ENCODE data around the gene ARHGEF7. TPM values are rescaled to one million over a fixed set of nuclear protein-coding genes. Genes with fewer than 3 reads are reported as not detected.

Gene ARHGEF7
- total RNA-seq, 1 donor from 2014 or later: 270 TPM

DNA sequence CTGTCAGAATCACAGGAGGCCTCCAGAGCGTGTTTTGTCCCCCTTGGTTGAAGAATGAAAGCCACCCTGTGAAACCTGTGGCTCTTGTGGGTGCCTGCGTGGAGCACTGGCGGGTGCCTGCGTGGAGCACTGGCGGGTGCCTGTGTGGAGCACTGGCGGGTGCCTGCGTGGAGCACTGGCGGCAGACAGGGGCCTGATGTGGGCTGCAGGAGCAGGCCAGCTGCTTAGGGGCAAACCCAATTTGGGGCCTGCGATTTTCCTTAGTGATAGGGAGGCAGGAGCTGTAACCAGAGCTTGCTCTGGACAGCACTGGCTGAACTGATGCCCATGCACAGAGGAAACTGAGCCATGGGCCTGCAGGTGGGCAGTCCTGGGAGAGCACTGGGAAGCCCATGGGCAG, 24.3 kb downstream of the ARHGEF7 start:
- Mint-ChIP-seq H3K4me3 (ENCODE audit: unreplicated experiment) (no peak overlapping the region), H3K27ac (ENCODE audit: unreplicated experiment) (no peak overlapping the region), H3K4me1 (ENCODE audit: unreplicated experiment) (peaks cover 9% of the 10 kb centered on the region), H3K9me3 (ENCODE audit: unreplicated experiment) (no peaks in the 10 kb centered on the region), H3K36me3 (ENCODE audit: low read depth, unreplicated experiment) (no peaks in the 10 kb centered on the region), H3K27me3 (ENCODE audit: unreplicated experiment) (peaks cover 4% of the 10 kb centered on the region)
- TF ChIP-seq, protein P1, sequence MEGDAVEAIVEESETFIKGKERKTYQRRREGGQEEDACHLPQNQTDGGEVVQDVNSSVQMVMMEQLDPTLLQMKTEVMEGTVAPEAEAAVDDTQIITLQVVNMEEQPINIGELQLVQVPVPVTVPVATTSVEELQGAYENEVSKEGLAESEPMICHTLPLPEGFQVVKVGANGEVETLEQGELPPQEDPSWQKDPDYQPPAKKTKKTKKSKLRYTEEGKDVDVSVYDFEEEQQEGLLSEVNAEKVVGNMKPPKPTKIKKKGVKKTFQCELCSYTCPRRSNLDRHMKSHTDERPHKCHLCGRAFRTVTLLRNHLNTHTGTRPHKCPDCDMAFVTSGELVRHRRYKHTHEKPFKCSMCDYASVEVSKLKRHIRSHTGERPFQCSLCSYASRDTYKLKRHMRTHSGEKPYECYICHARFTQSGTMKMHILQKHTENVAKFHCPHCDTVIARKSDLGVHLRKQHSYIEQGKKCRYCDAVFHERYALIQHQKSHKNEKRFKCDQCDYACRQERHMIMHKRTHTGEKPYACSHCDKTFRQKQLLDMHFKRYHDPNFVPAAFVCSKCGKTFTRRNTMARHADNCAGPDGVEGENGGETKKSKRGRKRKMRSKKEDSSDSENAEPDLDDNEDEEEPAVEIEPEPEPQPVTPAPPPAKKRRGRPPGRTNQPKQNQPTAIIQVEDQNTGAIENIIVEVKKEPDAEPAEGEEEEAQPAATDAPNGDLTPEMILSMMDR (IDR thresholded peaks at IDR 0.05; ENCODE audit: unreplicated experiment): no peak
- no peak for DNase-seq (ENCODE audit: low spot score)

- Mint-ChIP-seq H3K4me1 (ENCODE audit: unreplicated experiment) (peaks cover 9% of the 10 kb centered on the region), H3K4me3 (ENCODE audit: unreplicated experiment) (no peak overlapping the region), H3K27ac (ENCODE audit: unreplicated experiment) (no peak overlapping the region), H3K27me3 (ENCODE audit: unreplicated experiment) (peaks cover 4% of the 10 kb centered on the region), H3K9me3 (ENCODE audit: unreplicated experiment) (no peaks in the 10 kb centered on the region), H3K36me3 (ENCODE audit: low read depth, unreplicated experiment) (no peaks in the 10 kb centered on the region)
- TF ChIP-seq, protein P1 (IDR thresholded peaks at IDR 0.05; ENCODE audit: unreplicated experiment): no peak
- DNase-seq (ENCODE audit: low spot score): no peak
These were observed 24.9 kb downstream of the ARHGEF7 start for GRCh38 chr13:111139873-111140561.

GRCh38 chr13:111140562-111141105, 25.5 kb downstream of the ARHGEF7 start:
- TF ChIP-seq, protein P1 (IDR thresholded peaks at IDR 0.05; ENCODE audit: unreplicated experiment): no peak
- H3K27me3 Mint-ChIP-seq (ENCODE audit: unreplicated experiment): peaks cover 4% of the 10 kb centered on the region

GRCh38 chr13:111142472-111142871, 27.4 kb downstream of the ARHGEF7 start:
- no peaks in the 10 kb centered on the region for H3K9me3 Mint-ChIP-seq (ENCODE audit: unreplicated experiment)

More at GRCh38 chr13:111140562-111141105, 25.5 kb downstream of the ARHGEF7 start:
- Mint-ChIP-seq H3K9me3 (ENCODE audit: unreplicated experiment) (no peaks in the 10 kb centered on the region), H3K4me1 (ENCODE audit: unreplicated experiment) (peaks cover 9% of the 10 kb centered on the region), H3K4me3 (ENCODE audit: unreplicated experiment) (no peak overlapping the region), H3K27ac (ENCODE audit: unreplicated experiment) (no peak overlapping the region), H3K36me3 (ENCODE audit: low read depth, unreplicated experiment) (no peaks in the 10 kb centered on the region)
- DNase-seq (ENCODE audit: low spot score): no peak

More at GRCh38 chr13:111142472-111142871, 27.4 kb downstream of the ARHGEF7 start:
- TF ChIP-seq, protein P1 (IDR thresholded peaks at IDR 0.05; ENCODE audit: unreplicated experiment): no peak
- Mint-ChIP-seq H3K4me1 (ENCODE audit: unreplicated experiment) (peaks cover 4% of the 10 kb centered on the region), H3K27me3 (ENCODE audit: unreplicated experiment) (peaks cover 4% of the 10 kb centered on the region), H3K27ac (ENCODE audit: unreplicated experiment) (no peak overlapping the region), H3K4me3 (ENCODE audit: unreplicated experiment) (no peak overlapping the region), H3K36me3 (ENCODE audit: low read depth, unreplicated experiment) (no peaks in the 10 kb centered on the region)
- no peak for DNase-seq (ENCODE audit: low spot score)

Data from endothelial cell (in vitro differentiated cells).